ENCODE results near the gene ZNF556.

The ZNF556 gene

GRCh38 chr19:2905918-2906519 is 38.9 kb downstream of the ZNF556 start:
- no peak for DNase-seq (ENCODE audit: low read depth)

- no peak for DNase-seq (ENCODE audit: low read depth)
These were observed 39.6 kb downstream of the ZNF556 start for GRCh38 chr19:2906631-2907195.

- DNase-seq (ENCODE audit: low read depth) = no peak
These were observed 45.2 kb downstream of the ZNF556 start for GRCh38 chr19:2912306-2912705.

DNA sequence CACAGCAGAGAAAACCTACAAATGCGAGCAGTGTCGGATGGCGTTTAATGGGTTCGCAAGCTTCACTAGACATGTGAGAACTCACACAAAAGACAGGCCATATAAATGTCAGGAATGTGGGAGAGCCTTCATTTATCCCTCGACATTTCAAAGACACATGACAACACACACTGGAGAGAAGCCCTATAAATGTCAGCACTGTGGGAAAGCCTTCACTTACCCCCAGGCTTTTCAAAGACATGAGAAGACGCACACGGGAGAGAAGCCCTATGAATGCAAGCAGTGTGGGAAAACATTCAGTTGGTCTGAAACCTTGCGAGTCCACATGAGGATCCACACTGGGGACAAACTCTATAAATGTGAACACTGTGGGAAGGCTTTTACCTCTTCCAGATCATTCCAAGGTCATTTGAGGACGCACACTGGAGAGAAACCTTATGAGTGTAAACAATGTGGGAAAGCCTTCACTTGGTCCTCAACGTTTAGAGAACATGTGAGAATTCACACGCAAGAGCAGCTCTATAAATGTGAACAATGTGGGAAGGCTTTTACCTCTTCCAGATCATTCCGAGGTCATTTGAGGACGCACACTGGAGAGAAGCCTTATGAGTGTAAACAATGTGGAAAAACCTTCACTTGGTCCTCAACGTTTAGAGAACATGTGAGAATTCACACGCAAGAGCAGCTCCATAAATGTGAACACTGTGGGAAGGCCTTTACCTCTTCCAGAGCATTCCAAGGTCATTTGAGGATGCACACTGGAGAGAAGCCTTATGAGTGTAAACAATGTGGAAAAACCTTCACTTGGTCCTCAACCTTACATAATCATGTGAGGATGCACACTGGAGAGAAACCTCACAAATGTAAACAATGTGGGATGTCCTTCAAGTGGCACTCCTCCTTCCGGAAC is 50.4 kb downstream of the ZNF556 start:
- no peak for DNase-seq (ENCODE audit: low read depth)

DNA sequence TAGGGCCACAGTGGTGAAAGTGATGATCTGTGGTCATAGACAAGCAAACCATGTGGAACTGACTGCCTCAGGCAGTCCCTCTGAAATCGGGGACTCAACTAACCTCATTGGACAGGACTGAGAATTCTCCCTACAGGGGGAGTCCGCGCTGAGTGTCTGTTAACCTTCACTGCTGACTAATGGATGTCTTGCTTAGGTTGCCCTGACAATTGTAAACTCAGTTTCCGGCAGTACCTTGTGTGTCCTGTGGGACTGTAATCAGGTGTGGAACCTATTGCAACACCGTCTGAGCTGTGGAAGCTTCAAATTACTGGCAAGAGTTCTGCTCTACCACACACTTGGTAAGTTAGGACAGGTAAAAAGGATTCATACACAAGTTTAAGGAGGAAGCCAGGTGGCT is 55.9 kb downstream of the ZNF556 start:
- DNase-seq (ENCODE audit: low read depth) = no peak

- no peak for DNase-seq (ENCODE audit: low read depth)
These were observed 56.4 kb downstream of the ZNF556 start for GRCh38 chr19:2923510-2923909.

- DNase-seq (ENCODE audit: low read depth) = no peak
These were observed 59.4 kb downstream of the ZNF556 start for GRCh38 chr19:2926341-2927031.

DNA sequence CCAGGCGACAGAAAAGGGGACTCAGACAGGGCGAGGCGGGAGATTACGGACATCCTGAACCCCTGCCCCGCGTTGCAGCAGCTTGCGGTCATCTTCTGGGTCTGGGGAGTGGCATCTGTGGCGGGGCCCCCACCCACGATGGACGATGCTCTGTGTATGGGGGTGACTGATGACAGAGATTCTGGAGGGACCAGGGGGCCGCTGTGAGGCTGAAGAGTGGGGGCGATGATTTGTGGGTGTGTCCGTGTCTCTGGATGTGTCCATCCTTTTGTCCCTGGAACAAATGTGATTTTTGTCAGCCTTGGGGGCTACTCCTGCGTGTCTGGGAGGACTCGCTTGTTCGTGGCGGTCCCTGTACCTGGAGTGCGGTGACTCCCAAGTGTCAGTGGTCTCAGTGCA is 59.9 kb downstream of the ZNF556 start:
- DNase-seq (ENCODE audit: low read depth) = no peak

All from stimulated activated CD8-positive, alpha-beta memory T cell treated with anti-CD3 and anti-CD28 coated beads, Interleukin-4, amount 100 ng/mL, for 24 hours (primary cell).